Muscle of leg (tissue), 11 donors: ENCODE measurements around the gene CNTN4. TPM values are rescaled to one million over a fixed set of nuclear protein-coding genes. Genes with fewer than 3 reads are reported as not detected.
A peak's percentile ranks its signal among the peaks of the same experiment; 100 is the strongest.

Source experiments
- DNase-seq: peaks from one replicate; pipeline ENCODE4 v3.0.0; 2013
- H3K27ac ChIP-seq: one replicate; pipeline ENCODE4 v1.5.1; 2013; ENCODE audit warnings: mild to moderate bottlenecking, low read length, control low read depth
- H3K27me3 ChIP-seq: one replicate; pipeline ENCODE4 v1.6.1; 2013; ENCODE audit warnings: low read length; ENCODE audit not compliant: control insufficient read depth, insufficient read depth
- H3K36me3 ChIP-seq: one replicate; pipeline ENCODE4 v1.6.1; 2013; ENCODE audit warnings: low read length; ENCODE audit not compliant: control insufficient read depth, insufficient read depth
- H3K4me1 ChIP-seq: one replicate; pipeline ENCODE4 v1.6.1; 2013; ENCODE audit warnings: low read length; ENCODE audit not compliant: control insufficient read depth, insufficient read depth
- H3K4me3 ChIP-seq: one replicate; pipeline ENCODE4 v1.5.1; 2013; ENCODE audit warnings: low read length, control low read depth
- H3K9me3 ChIP-seq: replicated peaks from 2 replicates; pipeline ENCODE4 v1.6.1; 2013; ENCODE audit warnings: low read depth, low read length; ENCODE audit not compliant: control insufficient read depth
- WGBS: methylation state at CpG from one replicate; pipeline ENCODE4 v1.1.5; 2013; ENCODE audit warnings: missing lambda C conversion rate; ENCODE audit not compliant: insufficient coverage; 5-methylcytosine and 5-hydroxymethylcytosine counted together
- polyA plus RNA-seq, 8 donors: library from polyadenylated mRNA; unstranded; fragments of 120-200 nt; gene quantifications; one replicate each; pipeline versions ENCODE4 v1.2.1 to v1.2.3, GENCODE V29; 2013; ENCODE audit warnings: inconsistent platforms in 1 of 8, low replicate concordance in 1 of 8; ENCODE audit not compliant: insufficient read length in 8 of 8, insufficient read depth in 1 of 8
- total RNA-seq: library from RNA; stranded (reverse); fragments of 120-200 nt; gene quantifications from one replicate; pipeline ENCODE4 v1.2.4, GENCODE V29; 2013

The CNTN4 gene
- total and polyA plus RNA-seq, 9 donors, result 3.0 to 16.3 (median 5.9) TPM

GRCh38 chr3:2883283-2883682 lies 784.6 kb downstream of the CNTN4 start:
- no peaks in the 10 kb centered on the region for H3K9me3 ChIP-seq
- no peaks in the 10 kb centered on the region for H3K4me1 ChIP-seq
- DNase-seq, result no peak

GRCh38 chr3:2888592-2888991 lies 789.9 kb downstream of the CNTN4 start:
- H3K4me1 ChIP-seq, result no peaks in the 10 kb centered on the region
- H3K27me3 ChIP-seq, result no peaks in the 10 kb centered on the region
- no peak for DNase-seq
- no peaks in the 10 kb centered on the region for H3K9me3 ChIP-seq
- H3K36me3 ChIP-seq, result no peaks in the 10 kb centered on the region
- no peak overlapping the region for H3K27ac ChIP-seq
- WGBS, result no CpG with 5 or more reads among the region's 2 CpGs
- no peak overlapping the region for H3K4me3 ChIP-seq

More at GRCh38 chr3:2883283-2883682, 784.6 kb downstream of the CNTN4 start:
- H3K27me3 ChIP-seq, result no peaks in the 10 kb centered on the region
- WGBS, result no CpG with 5 or more reads among the region's 3 CpGs
- H3K36me3 ChIP-seq, result no peaks in the 10 kb centered on the region
- H3K4me3 ChIP-seq, result no peak overlapping the region
- H3K27ac ChIP-seq, result no peak overlapping the region

- WGBS, result 100% methylated on average over 1 of the region's 2 CpGs
- Histone ChIP-seq H3K27ac (no peak overlapping the region), H3K27me3 (no peaks in the 10 kb centered on the region), H3K4me3 (no peak overlapping the region), H3K4me1 (no peaks in the 10 kb centered on the region), H3K9me3 (no peaks in the 10 kb centered on the region), H3K36me3 (no peaks in the 10 kb centered on the region)
- DNase-seq, result peak; percentile 63
Measured at GRCh38 chr3:2889736-2890135, 791.1 kb downstream of the CNTN4 start.

GRCh38 chr3:2896308-2896939 lies 797.8 kb downstream of the CNTN4 start:
- H3K36me3 ChIP-seq, result no peaks in the 10 kb centered on the region
- H3K4me1 ChIP-seq, result no peaks in the 10 kb centered on the region
- H3K4me3 ChIP-seq, result no peak overlapping the region
- DNase-seq, result peak; percentile 81
- H3K27me3 ChIP-seq, result no peaks in the 10 kb centered on the region
- WGBS, result no CpG with 5 or more reads among the region's 3 CpGs
- no peak overlapping the region for H3K27ac ChIP-seq
- H3K9me3 ChIP-seq, result no peaks in the 10 kb centered on the region

- WGBS, result no CpG with 5 or more reads among the region's 4 CpGs
- Histone ChIP-seq H3K27ac (no peak overlapping the region), H3K4me1 (no peaks in the 10 kb centered on the region), H3K4me3 (no peak overlapping the region), H3K36me3 (no peaks in the 10 kb centered on the region), H3K27me3 (no peaks in the 10 kb centered on the region), H3K9me3 (no peaks in the 10 kb centered on the region)
- no peak for DNase-seq
Measured at GRCh38 chr3:2897821-2898220, 799.2 kb downstream of the CNTN4 start.

- no peaks in the 10 kb centered on the region for H3K36me3 ChIP-seq
- H3K9me3 ChIP-seq, result no peaks in the 10 kb centered on the region
- H3K27ac ChIP-seq, result no peak overlapping the region
- no peaks in the 10 kb centered on the region for H3K27me3 ChIP-seq
- H3K4me3 ChIP-seq, result no peak overlapping the region
- H3K4me1 ChIP-seq, result no peaks in the 10 kb centered on the region
- peak; percentile 15 for DNase-seq
- 0% methylated on average over 1 of the region's 1 CpG for WGBS
Measured at GRCh38 chr3:2898591-2899353, 800.1 kb downstream of the CNTN4 start.

GRCh38 chr3:2904054-2904453 lies 805.4 kb downstream of the CNTN4 start:
- WGBS, result no CpG with 5 or more reads among the region's 2 CpGs
- Histone ChIP-seq H3K36me3 (no peaks in the 10 kb centered on the region), H3K9me3 (no peaks in the 10 kb centered on the region), H3K4me1 (no peaks in the 10 kb centered on the region), H3K27ac (no peak overlapping the region), H3K4me3 (no peak overlapping the region), H3K27me3 (no peaks in the 10 kb centered on the region)
- no peak for DNase-seq

- no peak overlapping the region for H3K4me3 ChIP-seq
- H3K36me3 ChIP-seq, result no peaks in the 10 kb centered on the region
- no peak overlapping the region for H3K27ac ChIP-seq
- WGBS, result no CpG with 5 or more reads among the region's 5 CpGs
- no peaks in the 10 kb centered on the region for H3K27me3 ChIP-seq
- no peaks in the 10 kb centered on the region for H3K4me1 ChIP-seq
- H3K9me3 ChIP-seq, result no peaks in the 10 kb centered on the region
- no peak for DNase-seq
Measured at GRCh38 chr3:2908693-2909351, 810.2 kb downstream of the CNTN4 start.

- 75% methylated on average over 1 of the region's 2 CpGs for WGBS
- DNase-seq, result no peak
- no peaks in the 10 kb centered on the region for H3K9me3 ChIP-seq
- H3K36me3 ChIP-seq, result no peaks in the 10 kb centered on the region
- H3K27ac ChIP-seq, result no peak overlapping the region
- H3K27me3 ChIP-seq, result no peaks in the 10 kb centered on the region
- no peaks in the 10 kb centered on the region for H3K4me1 ChIP-seq
- H3K4me3 ChIP-seq, result no peak overlapping the region
Measured at GRCh38 chr3:2910997-2911396, 812.3 kb downstream of the CNTN4 start.

- H3K36me3 ChIP-seq, result no peaks in the 10 kb centered on the region
- no peaks in the 10 kb centered on the region for H3K4me1 ChIP-seq
- no peak overlapping the region for H3K27ac ChIP-seq
- H3K4me3 ChIP-seq, result no peak overlapping the region
- peaks cover 3% of the 10 kb centered on the region for H3K9me3 ChIP-seq
- no peak for DNase-seq
- no CpG with 5 or more reads among the region's 3 CpGs for WGBS
- H3K27me3 ChIP-seq, result no peaks in the 10 kb centered on the region
Measured at GRCh38 chr3:2915826-2916225, 817.2 kb downstream of the CNTN4 start.
